ENCODE results near the gene PLCD1.
A peak's percentile ranks its signal among the peaks of the same experiment; 100 is the strongest.
"Not testable (repeated sequence)": the region's sequence is repeated elsewhere in the genome, so short reads cannot be mapped to it uniquely, and the experiment has no call there.

The PLCD1 gene

DNA sequence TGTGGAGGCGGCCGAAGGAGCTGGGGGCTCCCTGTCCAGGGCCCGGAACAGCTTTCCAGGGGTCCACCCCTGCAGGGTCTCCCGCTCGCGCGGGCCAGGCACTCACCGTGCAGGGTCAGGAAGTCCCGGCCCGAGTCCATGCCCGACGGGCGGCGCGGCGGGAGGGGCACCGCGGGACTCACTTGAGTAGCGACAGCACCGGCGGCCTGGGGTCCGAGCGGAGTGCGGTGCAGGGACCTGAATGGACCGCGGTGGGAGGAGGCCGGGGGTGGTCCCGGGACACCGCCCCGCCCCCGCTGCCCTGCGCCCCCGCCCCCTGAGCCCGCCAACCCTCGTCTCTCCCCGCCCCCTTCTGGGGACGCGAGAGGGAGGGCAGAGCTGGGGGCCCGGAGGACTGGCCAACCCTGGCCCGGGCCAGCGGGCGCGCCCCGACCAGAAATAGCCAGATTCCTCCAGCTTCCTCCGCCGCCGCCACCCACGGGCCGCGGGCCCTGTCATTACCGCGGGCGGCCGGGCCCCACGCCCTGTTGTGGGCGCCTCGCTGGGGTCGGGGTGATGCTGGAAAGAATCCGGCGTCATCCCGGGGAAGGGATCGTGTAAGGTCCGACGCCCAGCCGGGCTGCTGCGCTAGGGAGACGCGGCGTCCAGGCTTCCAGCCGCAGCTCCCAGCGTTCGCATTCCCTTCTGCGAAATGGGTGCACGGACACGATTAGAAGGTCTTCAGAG lies at the start of gene PLCD1:
Gene PLCD1, minus strand, starts transcription at position 243 of the 726 bp plus-strand sequence. Its CDS starts 103 bp downstream, at position 140.
- Histone ChIP-seq H3K4me2 (ENCODE audit: low read depth, low read length) (peak within 1 kb of the TSS; percentile 77), H2AFZ (ENCODE audit: low read length) (peak within 1 kb of the TSS; percentile 48; the same call in 1 of the 2 replicates), H3F3A (ENCODE audit: insufficient read depth, low read length) (peaks cover 2% of the 10 kb centered on the region; the same call in 1 of the 2 replicates), H3K9me2 (replicated peaks; ENCODE audit: insufficient read depth, low read length) (no peaks in the 10 kb centered on the region), H4K20me1 (ENCODE audit: insufficient read depth, low read length) (no peaks in the 10 kb centered on the region), H3K79me2 (ENCODE audit: low read length) (no peaks in the 10 kb centered on the region), H3K36me3 (replicated peaks; ENCODE audit: insufficient read depth, low read length) (no peaks in the 10 kb centered on the region), H3K4me1 (ENCODE audit: low read length) (peaks cover 7% of the 10 kb centered on the region; the same call in 1 of the 2 replicates), H3K4me3 (ENCODE audit: low read length) (peak within 1 kb of the TSS; percentile 43), H3K27me3 (replicated peaks; ENCODE audit: insufficient read depth, low read length) (peaks cover 5% of the 10 kb centered on the region; the same call in 1 of the 2 replicates), H3K27ac (ENCODE audit: low read length) (no peak within 1 kb of the TSS), H3K9me3 (replicated peaks; ENCODE audit: insufficient read depth, low read length) (no peaks in the 10 kb centered on the region), H3K9ac (ENCODE audit: low read length) (no peak within 1 kb of the TSS)
- TF ChIP-seq EZH2phosphoT487 (IDR thresholded peaks at IDR 0.05; ENCODE audit: low read length) (no peak), EZH2 (optimal IDR thresholded peaks at IDR 0.05; ENCODE audit: low read depth, low read length) (no peak)
- TF ChIP-seq, protein P1, sequence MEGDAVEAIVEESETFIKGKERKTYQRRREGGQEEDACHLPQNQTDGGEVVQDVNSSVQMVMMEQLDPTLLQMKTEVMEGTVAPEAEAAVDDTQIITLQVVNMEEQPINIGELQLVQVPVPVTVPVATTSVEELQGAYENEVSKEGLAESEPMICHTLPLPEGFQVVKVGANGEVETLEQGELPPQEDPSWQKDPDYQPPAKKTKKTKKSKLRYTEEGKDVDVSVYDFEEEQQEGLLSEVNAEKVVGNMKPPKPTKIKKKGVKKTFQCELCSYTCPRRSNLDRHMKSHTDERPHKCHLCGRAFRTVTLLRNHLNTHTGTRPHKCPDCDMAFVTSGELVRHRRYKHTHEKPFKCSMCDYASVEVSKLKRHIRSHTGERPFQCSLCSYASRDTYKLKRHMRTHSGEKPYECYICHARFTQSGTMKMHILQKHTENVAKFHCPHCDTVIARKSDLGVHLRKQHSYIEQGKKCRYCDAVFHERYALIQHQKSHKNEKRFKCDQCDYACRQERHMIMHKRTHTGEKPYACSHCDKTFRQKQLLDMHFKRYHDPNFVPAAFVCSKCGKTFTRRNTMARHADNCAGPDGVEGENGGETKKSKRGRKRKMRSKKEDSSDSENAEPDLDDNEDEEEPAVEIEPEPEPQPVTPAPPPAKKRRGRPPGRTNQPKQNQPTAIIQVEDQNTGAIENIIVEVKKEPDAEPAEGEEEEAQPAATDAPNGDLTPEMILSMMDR (IDR thresholded peaks at IDR 0.05; ENCODE audit: low read length): no peak
- DNase-seq: no peak

DNA sequence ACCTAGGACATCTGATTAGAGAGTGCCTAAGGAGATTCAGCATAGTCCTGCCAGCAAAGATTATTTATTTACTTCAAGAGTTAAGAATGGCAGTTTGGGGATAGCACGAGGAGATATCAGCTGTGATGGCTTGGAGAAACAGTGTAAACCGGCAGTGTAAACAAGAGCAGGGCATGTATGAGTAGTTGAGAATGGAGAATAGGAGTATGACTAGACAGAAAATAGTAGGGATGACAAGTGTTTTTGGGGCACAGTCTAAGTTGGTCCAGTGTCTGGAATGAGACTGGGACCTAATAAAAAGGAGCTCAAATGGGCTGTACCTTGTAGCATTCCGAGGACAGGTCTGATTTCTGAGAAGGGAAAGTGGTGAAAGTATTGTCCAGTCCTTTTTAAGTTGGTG lies 47.6 kb upstream of the PLCD1 start:
- H3K9ac ChIP-seq (ENCODE audit: low read length); H3K4me3 ChIP-seq (ENCODE audit: low read length); H3K4me1 ChIP-seq (ENCODE audit: low read length); H3K27ac ChIP-seq (ENCODE audit: low read length); H3K27me3 ChIP-seq (replicated peaks; ENCODE audit: insufficient read depth, low read length); DNase-seq; H2AFZ ChIP-seq (ENCODE audit: low read length); H4K20me1 ChIP-seq (ENCODE audit: insufficient read depth, low read length); H3K4me2 ChIP-seq (ENCODE audit: low read depth, low read length); H3K9me3 ChIP-seq (replicated peaks; ENCODE audit: insufficient read depth, low read length); H3K79me2 ChIP-seq (ENCODE audit: low read length); H3K9me2 ChIP-seq (replicated peaks; ENCODE audit: insufficient read depth, low read length); H3F3A ChIP-seq (ENCODE audit: insufficient read depth, low read length); H3K36me3 ChIP-seq (replicated peaks; ENCODE audit: insufficient read depth, low read length): not testable (repeated sequence)

DNA sequence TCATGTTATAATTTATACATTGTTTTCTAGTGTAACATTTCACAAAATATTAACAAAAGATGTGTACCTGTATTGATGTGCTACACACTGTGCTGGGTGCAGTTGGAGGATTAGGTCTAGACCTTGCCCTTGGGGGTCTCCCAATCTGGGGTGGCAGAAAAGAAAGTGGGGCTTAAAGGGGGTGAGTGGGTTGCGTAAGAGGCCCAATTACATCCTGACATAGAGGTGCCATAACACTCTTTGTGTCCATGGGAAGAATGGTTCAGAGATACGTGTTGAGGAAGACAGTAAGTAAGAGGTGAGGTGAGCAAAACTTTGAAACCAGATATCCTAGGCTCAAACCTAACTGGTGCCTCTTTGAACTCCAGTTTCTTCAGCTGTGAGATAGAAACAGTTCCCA lies 40.6 kb upstream of the PLCD1 start:
- Histone ChIP-seq H3K79me2 (ENCODE audit: low read length) (no peaks in the 10 kb centered on the region), H2AFZ (ENCODE audit: low read length) (no peak overlapping the region), H3K27me3 (replicated peaks; ENCODE audit: insufficient read depth, low read length) (no peaks in the 10 kb centered on the region), H3K9me2 (replicated peaks; ENCODE audit: insufficient read depth, low read length) (no peaks in the 10 kb centered on the region), H3K36me3 (replicated peaks; ENCODE audit: insufficient read depth, low read length) (no peaks in the 10 kb centered on the region), H4K20me1 (ENCODE audit: insufficient read depth, low read length) (no peaks in the 10 kb centered on the region), H3F3A (ENCODE audit: insufficient read depth, low read length) (no peaks in the 10 kb centered on the region), H3K27ac (ENCODE audit: low read length) (no peak overlapping the region), H3K4me1 (ENCODE audit: low read length) (no peaks in the 10 kb centered on the region), H3K4me2 (ENCODE audit: low read depth, low read length) (no peak overlapping the region), H3K4me3 (ENCODE audit: low read length) (no peak overlapping the region), H3K9me3 (replicated peaks; ENCODE audit: insufficient read depth, low read length) (no peaks in the 10 kb centered on the region), H3K9ac (ENCODE audit: low read length) (no peak overlapping the region)
- TF ChIP-seq EZH2phosphoT487 (IDR thresholded peaks at IDR 0.05; ENCODE audit: low read length) (no peak), EZH2 (optimal IDR thresholded peaks at IDR 0.05; ENCODE audit: low read depth, low read length) (no peak)
- TF ChIP-seq, protein P1 (IDR thresholded peaks at IDR 0.05; ENCODE audit: low read length): no peak
- DNase-seq: no peak

Data from MM.1S (cell line).